Osteoblast (primary cell): ENCODE results near the gene DDX41. TPM values are rescaled to one million over a fixed set of nuclear protein-coding genes. Genes with fewer than 3 reads are reported as not detected.

ENCODE experiments used
- DNase-seq: peaks from one replicate; pipeline ENCODE4 v3.0.0; 2011; ENCODE audit warnings: low spot score, mixed read lengths; ENCODE audit not compliant: insufficient read length; ENCODE audit errors: missing footprints
- H2AFZ ChIP-seq: 2 replicates; pipeline ENCODE4 v1.6.0; 2011; ENCODE audit warnings: mild to moderate bottlenecking, low read length
- H3K27ac ChIP-seq: 2 replicates; pipeline ENCODE4 v1.5.1; 2011; ENCODE audit warnings: mild to moderate bottlenecking, low read depth, low read length, moderate library complexity
- H3K27me3 ChIP-seq: 2 replicates; pipeline ENCODE4 v1.6.0; 2012; ENCODE audit warnings: mild to moderate bottlenecking, control low read depth, inconsistent platforms, low read length, moderate library complexity; ENCODE audit not compliant: insufficient read depth
- H3K36me3 ChIP-seq: 2 replicates; pipeline ENCODE4 v1.5.1; 2011; ENCODE audit warnings: mild to moderate bottlenecking, low read length, control low read depth, moderate library complexity; ENCODE audit not compliant: insufficient read depth
- H3K4me1 ChIP-seq: 2 replicates; pipeline ENCODE4 v1.5.1; 2011; ENCODE audit warnings: mild to moderate bottlenecking, low read length, control low read depth, moderate library complexity; ENCODE audit not compliant: insufficient read depth
- H3K4me2 ChIP-seq: 2 replicates; pipeline ENCODE4 v1.6.0; 2011; ENCODE audit warnings: mild to moderate bottlenecking, low read length; ENCODE audit not compliant: insufficient read depth
- H3K4me3 ChIP-seq: fragments of 200-600 bp; sonication (generic); 3 replicates; pipeline ENCODE4 v1.5.1; 2012; ENCODE audit warnings: mild to moderate bottlenecking, low read length, inconsistent platforms; ENCODE audit not compliant: insufficient read depth
- H3K79me2 ChIP-seq: 2 replicates; pipeline ENCODE4 v1.6.0; 2012; ENCODE audit warnings: mild to moderate bottlenecking, low read length, control low read depth, inconsistent platforms; ENCODE audit not compliant: insufficient read depth
- H3K9me3 ChIP-seq: 2 replicates; pipeline ENCODE4 v1.5.1; 2011; ENCODE audit warnings: low read depth, low read length, control low read depth
- H4K20me1 ChIP-seq: 2 replicates; pipeline ENCODE4 v1.6.0; 2012; ENCODE audit warnings: mild to moderate bottlenecking, low read length, control low read depth; ENCODE audit not compliant: insufficient read depth
- total RNA-seq: library from RNA; depleted of rRNA; stranded (reverse); fragments of >200 nt; gene quantifications from 2 replicates; pipeline ENCODE4 v1.2.3, GENCODE V29; 2012
- TF ChIP-seq, protein P1 (sequence below): IDR thresholded peaks from 2 replicates; pipeline ENCODE4 v1.5.1; 2011; ENCODE audit warnings: mild to moderate bottlenecking, low read depth, low read length, moderate library complexity; ENCODE audit errors: extremely low read depth

The DDX41 gene
- total RNA-seq, 1 donor: 68.4 TPM

DNA sequence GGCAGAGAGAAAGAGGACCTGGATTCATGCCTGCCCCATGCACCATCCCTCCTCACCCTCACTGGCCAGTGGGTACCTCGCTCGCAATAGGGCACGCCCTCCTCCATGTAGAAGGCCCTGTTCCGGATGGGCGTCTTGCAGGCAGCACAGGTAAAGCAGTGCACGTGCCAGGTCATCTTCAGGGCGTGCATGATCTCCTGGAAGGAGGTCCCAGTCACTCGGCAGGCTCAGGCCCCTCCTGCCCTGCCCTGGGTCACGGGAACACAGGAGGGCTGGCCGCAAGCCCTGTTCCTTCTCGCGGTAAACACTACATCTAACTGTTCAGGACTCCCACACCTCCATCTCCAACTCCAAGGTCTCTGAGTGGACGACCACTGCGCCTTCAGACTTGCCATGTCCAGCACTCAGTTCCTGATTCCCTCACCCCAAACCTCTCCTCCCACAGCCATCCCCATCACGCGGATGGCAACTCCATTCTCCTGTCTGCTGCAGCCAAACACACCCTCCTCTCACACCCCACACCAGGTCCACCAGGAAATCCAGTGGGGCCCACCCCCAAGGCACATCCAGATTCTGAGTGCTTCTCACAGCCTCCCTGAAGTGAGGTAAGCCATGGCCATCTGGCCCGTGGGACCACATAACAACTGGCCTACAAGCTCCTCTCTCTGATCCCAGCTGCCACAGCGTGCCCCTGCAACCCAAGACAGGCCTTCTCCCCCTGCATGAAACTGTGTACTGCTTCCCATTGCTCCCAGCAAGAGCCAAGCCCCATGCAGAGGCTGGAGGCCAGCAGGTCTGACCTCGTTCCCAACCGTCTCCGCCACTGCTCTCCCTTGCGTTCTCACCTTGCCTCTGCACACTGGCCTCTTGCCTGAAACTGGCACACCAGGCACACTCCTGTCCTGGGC, 32.5 kb downstream of the DDX41 start:
- no peak overlapping the region for H3K27ac ChIP-seq

DNA sequence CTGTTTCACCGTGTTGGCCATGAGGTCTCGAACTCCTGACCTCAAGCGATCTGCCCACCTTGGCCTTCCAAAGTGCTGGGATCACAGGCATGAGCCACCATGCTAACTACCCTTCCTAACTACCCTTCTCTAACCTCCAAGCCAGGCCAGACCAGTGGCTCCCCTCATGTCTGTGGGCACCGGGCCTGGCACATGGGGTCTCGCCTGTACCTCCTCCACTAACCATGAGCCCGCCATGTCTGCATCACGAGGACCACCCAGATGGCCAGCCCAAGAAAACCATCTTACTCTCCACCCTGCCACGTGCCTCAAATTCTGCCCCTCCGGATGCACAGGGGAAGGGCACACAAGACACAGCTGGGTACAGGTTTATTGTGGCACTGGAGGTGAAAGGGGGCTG, 33.7 kb downstream of the DDX41 start:
- Histone ChIP-seq H3K27me3 (no peaks in the 10 kb centered on the region), H3K36me3 (peaks cover 77% of the 10 kb centered on the region), H3K79me2 (peaks cover 20% of the 10 kb centered on the region), H4K20me1 (peaks cover 46% of the 10 kb centered on the region), H3K4me3 (no peak overlapping the region), H3K4me2 (no peak overlapping the region), H3K27ac (no peak overlapping the region), H3K9me3 (no peaks in the 10 kb centered on the region), H3K4me1 (peaks cover 11% of the 10 kb centered on the region), H2AFZ (no peak overlapping the region)
- DNase-seq: no peak
- TF ChIP-seq, protein P1, sequence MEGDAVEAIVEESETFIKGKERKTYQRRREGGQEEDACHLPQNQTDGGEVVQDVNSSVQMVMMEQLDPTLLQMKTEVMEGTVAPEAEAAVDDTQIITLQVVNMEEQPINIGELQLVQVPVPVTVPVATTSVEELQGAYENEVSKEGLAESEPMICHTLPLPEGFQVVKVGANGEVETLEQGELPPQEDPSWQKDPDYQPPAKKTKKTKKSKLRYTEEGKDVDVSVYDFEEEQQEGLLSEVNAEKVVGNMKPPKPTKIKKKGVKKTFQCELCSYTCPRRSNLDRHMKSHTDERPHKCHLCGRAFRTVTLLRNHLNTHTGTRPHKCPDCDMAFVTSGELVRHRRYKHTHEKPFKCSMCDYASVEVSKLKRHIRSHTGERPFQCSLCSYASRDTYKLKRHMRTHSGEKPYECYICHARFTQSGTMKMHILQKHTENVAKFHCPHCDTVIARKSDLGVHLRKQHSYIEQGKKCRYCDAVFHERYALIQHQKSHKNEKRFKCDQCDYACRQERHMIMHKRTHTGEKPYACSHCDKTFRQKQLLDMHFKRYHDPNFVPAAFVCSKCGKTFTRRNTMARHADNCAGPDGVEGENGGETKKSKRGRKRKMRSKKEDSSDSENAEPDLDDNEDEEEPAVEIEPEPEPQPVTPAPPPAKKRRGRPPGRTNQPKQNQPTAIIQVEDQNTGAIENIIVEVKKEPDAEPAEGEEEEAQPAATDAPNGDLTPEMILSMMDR: no peak

More for the DNA sequence above, 32.5 kb downstream of the DDX41 start:
- DNase-seq: no peak
- Histone ChIP-seq H3K4me3 (no peak overlapping the region), H3K9me3 (no peaks in the 10 kb centered on the region), H3K36me3 (peaks cover 85% of the 10 kb centered on the region), H2AFZ (no peak overlapping the region), H4K20me1 (peaks cover 58% of the 10 kb centered on the region), H3K79me2 (peaks cover 24% of the 10 kb centered on the region), H3K27me3 (no peaks in the 10 kb centered on the region), H3K4me2 (no peak overlapping the region), H3K4me1 (peaks cover 11% of the 10 kb centered on the region)
- TF ChIP-seq, protein P1: no peak

DNA sequence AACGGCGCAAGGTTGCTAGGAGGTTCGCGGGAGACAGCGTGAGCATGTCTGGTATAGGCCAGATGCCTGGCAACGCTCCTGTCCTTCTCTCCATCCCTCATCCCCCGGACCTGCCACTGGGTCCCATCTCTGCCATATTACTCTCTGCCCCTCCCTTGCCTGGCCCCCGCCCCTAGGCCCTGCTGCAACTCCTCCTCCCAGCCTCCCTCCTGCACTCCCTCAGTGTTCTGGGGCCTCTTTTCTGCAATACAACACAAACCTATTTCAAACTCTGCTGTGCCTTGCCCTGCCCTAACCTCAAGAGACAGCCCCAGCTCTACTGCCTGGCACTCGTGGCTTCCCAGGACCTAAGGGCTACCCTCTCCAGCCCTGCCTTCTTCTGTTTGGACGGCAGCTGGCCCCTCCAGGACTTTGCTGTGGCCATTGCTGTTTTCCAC, 34.4 kb downstream of the DDX41 start:
- Histone ChIP-seq H3K27ac (no peak overlapping the region), H3K27me3 (no peaks in the 10 kb centered on the region), H3K9me3 (no peaks in the 10 kb centered on the region), H3K4me1 (peaks cover 11% of the 10 kb centered on the region), H3K4me3 (no peak overlapping the region), H3K36me3 (peaks cover 70% of the 10 kb centered on the region), H4K20me1 (peaks cover 40% of the 10 kb centered on the region), H2AFZ (no peak overlapping the region), H3K4me2 (no peak overlapping the region), H3K79me2 (peaks cover 15% of the 10 kb centered on the region)
- no peak for DNase-seq
- TF ChIP-seq, protein P1: no peak

DNA sequence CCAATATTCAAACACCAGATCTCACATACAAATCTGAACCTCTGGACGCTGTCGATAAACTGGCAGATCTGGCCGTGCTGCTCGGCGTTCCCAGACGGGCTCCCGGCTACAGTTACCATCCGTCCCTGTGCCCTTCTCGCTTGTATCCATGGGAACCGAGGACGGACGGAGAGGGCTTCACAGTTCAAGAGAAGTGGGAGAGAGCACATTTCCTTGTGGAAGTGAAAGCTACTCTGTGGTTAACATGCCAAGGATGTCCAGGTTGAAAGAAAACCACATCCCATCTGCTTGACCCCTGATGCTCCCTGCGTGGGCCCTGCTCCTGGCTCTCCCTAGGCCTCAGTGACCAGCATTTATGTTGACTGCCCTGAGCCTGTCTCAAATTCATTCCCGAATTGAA, 37.0 kb downstream of the DDX41 start:
- no peak overlapping the region for H3K4me3 ChIP-seq
- DNase-seq: no peak
- no peaks in the 10 kb centered on the region for H3K9me3 ChIP-seq
- H3K27ac ChIP-seq: peak overlapping the region; percentile 72
- peaks cover 11% of the 10 kb centered on the region for H3K4me1 ChIP-seq
- no peak overlapping the region for H2AFZ ChIP-seq
- no peaks in the 10 kb centered on the region for H3K27me3 ChIP-seq
- H4K20me1 ChIP-seq: peaks cover 26% of the 10 kb centered on the region
- peaks cover 5% of the 10 kb centered on the region for H3K79me2 ChIP-seq
- peaks cover 46% of the 10 kb centered on the region for H3K36me3 ChIP-seq
- no peak overlapping the region for H3K4me2 ChIP-seq
- TF ChIP-seq, protein P1: no peak
